Right renal pelvis (tissue), 4 donors: ENCODE data around the gene LHPP. TPM values are rescaled to one million over a fixed set of nuclear protein-coding genes. Genes with fewer than 3 reads are reported as not detected.

Source experiments
- DNase-seq, 4 donors: peaks; one replicate each; pipeline ENCODE4 v3.0.0-alpha.2; 2013; ENCODE audit warnings: low read depth in 4 of 4, low spot score in 3 of 4, missing footprints in 1 of 4
- polyA plus RNA-seq, 4 donors: library from polyadenylated mRNA; unstranded; fragments of 120-200 nt; gene quantifications; one replicate each; pipeline ENCODE4 v1.2.1, GENCODE V29; 2013; ENCODE audit not compliant: insufficient read length in 4 of 4

LHPP gene
- polyA plus RNA-seq, 4 donors = 18.1 to 23.5 (median 21.8) TPM

DNA sequence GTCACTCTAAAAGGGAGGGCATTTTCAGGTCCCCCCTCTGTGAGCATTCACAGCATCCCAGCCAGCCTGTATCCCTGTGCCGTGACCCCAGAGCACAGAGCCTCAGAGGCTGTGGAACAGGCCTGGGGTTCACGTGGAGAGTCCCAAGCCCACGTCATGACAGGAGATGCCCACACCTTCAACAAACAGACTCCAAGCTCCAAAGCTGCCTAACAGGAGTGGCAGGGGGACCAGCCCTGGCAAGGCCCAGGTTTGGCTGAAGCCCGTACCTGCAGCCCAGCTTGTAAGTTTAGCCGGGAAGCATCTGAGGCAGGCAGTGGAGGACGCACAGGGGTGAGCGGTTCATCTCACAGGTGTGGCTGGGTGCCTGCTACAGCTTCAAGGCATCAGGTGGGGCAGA is 33.5 kb downstream of the LHPP start:
- no peak for DNase-seq

DNA sequence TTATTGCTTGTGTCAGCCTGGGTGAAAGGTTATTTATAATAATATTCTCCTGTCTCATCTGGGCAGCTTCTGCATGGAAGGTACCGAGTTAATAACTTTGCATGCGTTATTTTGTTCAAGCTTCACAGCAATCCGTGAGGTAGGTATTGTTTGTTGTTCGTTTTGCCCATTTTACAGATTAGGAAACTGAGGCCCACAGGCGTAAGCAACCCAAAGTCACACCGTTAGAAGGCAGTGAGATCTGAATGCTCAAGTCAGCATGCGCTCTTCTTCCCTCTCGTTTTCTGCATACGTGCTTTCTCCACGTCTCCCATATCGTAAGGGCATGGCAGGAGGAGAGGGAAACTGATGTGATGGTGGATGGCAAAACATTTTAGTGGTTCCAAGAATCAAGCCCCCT is 34.1 kb downstream of the LHPP start:
- DNase-seq = no peak

DNA sequence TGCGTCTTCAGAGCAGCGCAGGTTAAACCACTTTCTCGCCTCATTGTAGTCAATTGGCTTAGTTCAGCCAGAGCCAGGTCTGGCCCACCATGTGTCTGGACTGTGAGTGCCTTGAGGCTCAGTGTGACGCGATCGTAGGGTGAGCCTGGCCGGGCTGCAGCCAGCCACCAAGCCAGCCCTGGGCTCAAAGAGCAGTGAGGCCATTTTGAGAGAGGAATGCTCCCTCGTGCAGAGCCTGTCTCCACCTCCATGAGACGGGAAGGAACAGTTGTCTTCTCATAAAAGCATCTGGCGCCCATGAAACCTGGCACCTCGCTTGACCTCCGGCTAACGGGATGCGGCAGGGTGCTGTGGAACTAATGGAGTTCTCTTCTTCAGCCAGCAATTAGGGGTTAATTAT is 34.5 kb downstream of the LHPP start:
- no peak for DNase-seq

- no peak for DNase-seq
Observed at GRCh38 chr10:124496620-124497019, 35.0 kb downstream of the LHPP start.

DNA sequence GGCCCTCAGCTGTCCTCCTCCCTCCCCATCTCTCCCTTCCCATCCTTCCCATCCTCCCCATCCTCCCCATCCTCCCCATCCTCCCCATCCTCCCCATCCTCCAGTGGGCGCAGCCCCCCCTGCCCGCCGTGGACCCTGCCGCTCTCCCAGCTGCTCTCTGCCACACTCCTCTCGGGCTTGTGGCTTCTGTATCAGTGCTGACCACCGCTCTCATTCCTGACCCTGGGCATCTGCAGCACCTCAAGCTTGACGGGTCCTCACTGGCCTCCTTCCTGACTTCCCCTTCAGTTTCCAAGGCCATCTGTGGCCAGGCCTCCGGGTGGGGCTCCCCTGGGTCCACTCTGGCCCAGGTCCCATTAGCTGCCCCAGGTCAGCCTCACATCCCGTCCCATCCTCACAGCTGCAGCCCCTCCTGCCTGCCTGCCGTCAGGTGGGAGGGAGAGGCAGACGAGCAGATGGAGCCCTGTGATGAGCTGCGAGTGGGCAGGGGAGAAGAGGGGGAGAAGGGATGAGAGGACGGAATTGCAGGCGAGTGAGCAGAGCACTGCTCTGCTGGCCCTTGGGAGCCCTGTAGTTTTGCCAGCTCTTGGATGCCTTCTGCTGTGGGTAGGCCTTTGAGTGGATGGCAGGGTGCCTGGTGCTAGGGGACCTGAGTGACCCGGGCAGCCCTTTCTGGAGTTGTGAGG is 35.7 kb downstream of the LHPP start:
- DNase-seq = no peak

DNA sequence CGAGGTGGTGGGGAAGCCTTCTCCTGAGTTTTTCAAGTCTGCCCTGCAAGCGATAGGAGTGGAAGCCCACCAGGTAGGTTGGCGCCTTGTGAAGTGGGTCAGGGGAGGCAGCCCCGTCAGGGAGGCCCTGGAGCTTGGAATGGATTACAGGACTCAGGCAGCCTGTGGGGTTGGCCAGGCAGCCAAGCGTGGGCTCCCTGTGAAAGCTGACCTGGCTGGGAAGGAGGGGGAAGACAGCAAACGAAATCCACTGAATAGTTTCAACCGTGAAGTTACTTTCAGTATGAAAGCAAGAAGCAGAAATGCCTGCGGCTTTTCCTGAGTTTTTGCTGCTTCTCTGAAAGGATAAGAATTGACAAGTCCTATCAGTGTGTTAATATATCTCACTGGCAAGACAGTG is 36.4 kb downstream of the LHPP start:
- peak in 3 of 4 donors; percentile 34 to 67 (median 35) for DNase-seq

- no peak for DNase-seq
Observed at GRCh38 chr10:124500757-124501156, 39.1 kb downstream of the LHPP start.

DNA sequence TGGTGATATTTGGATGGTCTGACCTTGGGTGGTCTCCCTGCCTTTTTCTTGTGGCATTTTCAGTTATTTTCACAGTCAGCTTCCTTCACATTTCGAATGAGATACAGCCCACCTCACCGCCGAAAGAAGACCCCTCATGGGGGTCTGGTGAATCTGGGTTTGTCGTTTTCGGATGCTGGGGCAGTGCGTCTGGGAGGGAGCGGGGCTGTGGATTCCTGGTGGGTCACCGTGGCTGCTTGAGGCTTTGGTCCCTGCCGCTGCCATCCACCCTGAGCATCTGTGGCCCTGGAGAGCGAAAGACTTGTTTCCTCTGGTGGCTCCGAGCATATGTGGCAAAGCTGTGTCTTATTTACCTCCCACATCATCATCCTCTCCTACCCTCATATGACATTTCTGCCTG is 43.1 kb downstream of the LHPP start:
- no peak for DNase-seq

GRCh38 chr10:124505279-124505678 is 43.7 kb downstream of the LHPP start:
- no peak for DNase-seq

DNA sequence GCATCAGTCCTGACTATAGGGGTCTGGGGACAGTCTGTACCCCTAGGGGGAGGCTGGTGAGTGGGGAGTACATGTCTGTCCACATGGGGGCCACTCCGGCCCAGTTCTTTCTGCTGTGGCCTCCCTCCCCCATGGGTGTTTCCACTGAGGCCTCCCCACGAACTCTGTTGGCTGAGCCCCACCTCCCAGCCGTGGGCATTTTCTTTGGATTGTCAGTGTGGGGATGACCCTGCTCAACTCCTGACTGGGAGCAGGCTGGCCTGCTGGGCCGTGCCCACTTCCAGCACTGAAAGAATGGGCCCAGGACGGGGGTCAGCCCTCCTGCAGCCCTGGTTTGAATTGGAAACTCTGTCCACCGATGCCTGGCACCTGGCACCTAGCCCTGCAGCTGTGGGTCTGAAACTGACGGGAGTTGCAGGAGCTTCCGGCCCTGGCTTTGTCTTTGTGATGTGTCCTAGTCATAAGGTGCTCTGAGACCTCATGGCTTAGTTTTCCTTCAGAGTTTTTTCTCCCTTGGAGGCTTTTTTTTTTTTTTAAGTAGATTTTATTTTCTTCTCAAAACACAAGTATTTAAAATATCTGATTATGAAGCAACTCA is 46.5 kb downstream of the LHPP start:
- no peak for DNase-seq

GRCh38 chr10:124508907-124509454 is 47.4 kb downstream of the LHPP start:
- DNase-seq = no peak

- no peak for DNase-seq
Observed at GRCh38 chr10:124509880-124510632, 48.4 kb downstream of the LHPP start.

DNA sequence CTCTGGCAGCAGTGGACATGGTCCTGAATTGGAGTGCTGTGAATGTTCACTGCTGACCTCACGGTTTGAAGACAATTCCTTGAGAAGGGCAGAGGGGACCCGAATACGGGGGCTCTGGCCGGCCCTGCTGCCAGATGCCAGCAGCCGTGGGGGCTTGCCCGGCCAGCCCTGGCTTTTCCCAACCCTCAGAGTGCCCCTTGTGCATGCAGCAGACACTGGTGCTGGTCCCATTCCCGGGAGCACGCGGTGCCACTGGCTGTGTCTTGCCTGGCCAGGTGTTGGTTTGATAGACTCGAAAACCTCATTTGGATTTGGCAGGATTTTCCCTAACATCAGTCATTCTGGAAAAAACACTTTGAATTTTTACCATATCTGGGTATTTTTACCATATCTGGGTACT is 49.1 kb downstream of the LHPP start:
- DNase-seq = no peak

- no peak for DNase-seq
Observed at GRCh38 chr10:124511205-124512039, 49.8 kb downstream of the LHPP start.

- no peak for DNase-seq
Observed at GRCh38 chr10:124512040-124512428, 50.4 kb downstream of the LHPP start.

- no peak for DNase-seq
Observed at GRCh38 chr10:124512600-124512999, 51.0 kb downstream of the LHPP start.

GRCh38 chr10:124515244-124515970 is 53.8 kb downstream of the LHPP start:
- no peak for DNase-seq

DNA sequence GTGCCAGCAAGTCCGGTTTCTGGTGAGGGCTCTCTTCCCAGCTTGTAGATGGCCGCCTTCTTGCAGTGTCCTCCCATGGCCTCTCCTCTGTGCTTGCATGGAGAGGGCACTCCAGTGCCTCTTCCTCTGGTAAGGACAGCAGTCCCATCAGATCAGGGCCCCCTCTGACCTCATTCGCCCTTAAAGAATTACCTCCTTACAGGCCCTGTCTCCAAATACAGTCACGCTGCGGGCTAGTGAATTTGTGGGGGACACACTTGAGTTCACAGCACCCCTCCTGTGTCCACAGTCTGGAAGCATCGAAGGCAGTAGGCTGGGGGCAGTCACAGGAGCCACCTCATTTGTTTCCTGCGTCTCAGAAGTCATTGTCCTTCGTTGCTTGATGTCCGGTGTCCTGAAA is 54.6 kb downstream of the LHPP start:
- DNase-seq = no peak

DNA sequence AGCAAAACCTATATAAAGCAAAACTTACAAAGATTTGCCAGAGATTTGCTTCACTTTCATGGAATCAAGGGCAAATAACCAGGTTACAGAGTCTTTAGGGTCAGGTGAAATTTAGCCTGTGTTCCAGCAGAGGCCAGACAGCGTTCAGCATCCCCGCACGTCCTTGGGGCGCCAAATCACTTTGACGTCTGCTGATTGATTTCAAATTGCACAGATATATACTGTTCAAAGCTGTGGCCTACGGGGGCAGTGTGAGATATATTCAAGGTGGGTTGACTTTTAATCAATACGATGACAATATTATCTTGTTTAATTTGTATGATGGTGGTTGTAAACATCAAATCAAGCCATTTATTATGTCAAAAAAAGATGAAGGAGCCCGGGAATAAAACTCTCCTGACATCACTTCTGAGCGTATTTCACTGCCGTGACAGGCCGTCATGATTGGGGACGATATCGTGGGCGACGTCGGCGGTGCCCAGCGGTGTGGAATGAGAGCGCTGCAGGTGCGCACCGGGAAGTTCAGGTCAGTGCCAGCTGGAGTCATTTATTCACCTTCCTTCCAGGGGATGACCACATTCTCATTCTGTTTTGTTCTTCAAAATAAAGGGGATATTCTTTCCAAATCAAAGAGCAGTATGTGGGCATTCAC is 55.2 kb downstream of the LHPP start:
- no peak for DNase-seq

- no peak for DNase-seq
Observed at GRCh38 chr10:124517461-124517860, 55.8 kb downstream of the LHPP start.
